H1 (cell line): ENCODE data around the gene SLC47A2. TPM values are rescaled to one million over a fixed set of nuclear protein-coding genes. Genes with fewer than 3 reads are reported as not detected.

Experiments
- CTCF ChIA-PET: fragments of 300-600 bp; sonication (Branson Sonifier 250); formaldehyde crosslinking; loops from one replicate; lab custom pipeline; 2021; ENCODE audit not compliant: partially characterized antibody; lab: Charles Lee
- POLR2A ChIA-PET: fragments of 300-600 bp; sonication (Branson Sonifier 250); formaldehyde crosslinking; loops from one replicate; lab custom pipeline; 2021; ENCODE audit warnings: inconsistent platforms; ENCODE audit not compliant: partially characterized antibody; lab: Charles Lee
- DNase-seq, 2 experiments: peaks; one replicate each; pipeline versions ENCODE4 v3.0.0 to v3.0.0-alpha.2; 2010 to 2022; ENCODE audit warnings: low spot score in 2 of 2, low read depth in 1 of 2, mixed read lengths in 1 of 2
- FAIRE-seq: peaks from 2 replicates; lab custom pipeline; 2011; peaks lifted over from hg19 to GRCh38; lab: Jason Lieb, UNC
- H2AFZ ChIP-seq: 2 replicates; pipeline ENCODE4 v1.8.1; 2012; ENCODE audit warnings: low read length, inconsistent platforms
- H2AK5ac ChIP-seq: 2 replicates; pipeline ENCODE4 v1.6.1; 2013; ENCODE audit warnings: low read depth, low read length
- H2BK120ac ChIP-seq: replicated peaks from 2 replicates; pipeline ENCODE3; 2013; ENCODE audit warnings: low read depth, low read length, inconsistent platforms
- H2BK12ac ChIP-seq: 2 replicates; pipeline ENCODE4 v1.6.1; 2013; ENCODE audit warnings: low read depth, low read length
- H2BK15ac ChIP-seq: 2 replicates; pipeline ENCODE4 v1.6.1; 2013; ENCODE audit warnings: low read length
- H2BK20ac ChIP-seq: 2 replicates; pipeline ENCODE4 v1.6.1; 2013; ENCODE audit warnings: low read length
- H2BK5ac ChIP-seq: 2 replicates; pipeline ENCODE4 v1.6.1; 2013; ENCODE audit warnings: low read depth, low read length
- H3K14ac ChIP-seq: 2 replicates; pipeline ENCODE4 v1.6.1; 2013; ENCODE audit warnings: inconsistent platforms; ENCODE audit not compliant: insufficient read length
- H3K18ac ChIP-seq: 2 replicates; pipeline ENCODE4 v1.6.1; 2013; ENCODE audit warnings: low read length; ENCODE audit errors: extremely low read depth
- H3K23ac ChIP-seq: 2 replicates; pipeline ENCODE4 v1.6.1; 2013; ENCODE audit warnings: inconsistent platforms; ENCODE audit not compliant: insufficient read length
- H3K23me2 ChIP-seq: 2 replicates; pipeline ENCODE4 v1.6.1; 2013; ENCODE audit warnings: low read depth, low read length
- H3K27ac ChIP-seq: 2 replicates; pipeline ENCODE4 v1.6.1; 2011; ENCODE audit warnings: low read depth, low read length, inconsistent platforms
- H3K27me3 ChIP-seq, 4 experiments: replicated peaks in 1 of 4; 1 replicate in 1 of 4; 2 replicates in 3 of 4; pipeline versions ENCODE4 v1.6.1 to v1.8.1; 2011 to 2013; ENCODE audit warnings: low read length in 3 of 4, mild to moderate bottlenecking in 3 of 4, inconsistent platforms in 2 of 4, mixed read lengths in 2 of 4, moderate library complexity in 1 of 4; ENCODE audit not compliant: control insufficient read depth in 3 of 4, insufficient read depth in 3 of 4; ENCODE audit errors: extremely low read depth in 1 of 4
- H3K36me3 ChIP-seq, 4 experiments: 2 replicates each; pipeline versions ENCODE4 v1.6.1 to v1.8.1; 2011 to 2013; ENCODE audit warnings: mild to moderate bottlenecking in 4 of 4, low read length in 3 of 4, moderate library complexity in 2 of 4, control low read depth in 1 of 4, inconsistent platforms in 1 of 4; ENCODE audit not compliant: insufficient read depth in 4 of 4, control insufficient read depth in 2 of 4
- H3K4ac ChIP-seq: replicated peaks from 2 replicates; pipeline ENCODE3; 2013; ENCODE audit warnings: low read length, low read depth, mixed read lengths, inconsistent platforms; ENCODE audit not compliant: insufficient read length
- H3K4me1 ChIP-seq, 4 experiments: replicated peaks in 1 of 4; 1 replicate in 1 of 4; 2 replicates in 3 of 4; pipeline versions ENCODE4 v1.6.1 to v1.8.1; 2011 to 2013; ENCODE audit warnings: low read length in 3 of 4, inconsistent platforms in 2 of 4, mixed read lengths in 1 of 4; ENCODE audit not compliant: insufficient read depth in 4 of 4, control insufficient read depth in 3 of 4
- H3K4me2 ChIP-seq, 2 experiments: 2 replicates each; pipeline versions ENCODE4 v1.6.1 to v1.8.1; 2011 to 2013; ENCODE audit warnings: low read depth in 2 of 2, low read length in 2 of 2, control low read depth in 1 of 2, inconsistent platforms in 1 of 2, mild to moderate bottlenecking in 1 of 2; ENCODE audit not compliant: insufficient read depth in 1 of 2
- H3K4me3 ChIP-seq, 4 experiments: fragments of 200-600, 300-600 bp in 1 of 4; sonication (generic), shearing (Covaris generic), sonication (Bioruptor Twin) in 1 of 4; 2 replicates each; pipeline versions ENCODE4 v1.5.1 to v1.8.1; 2011 to 2016; ENCODE audit warnings: low read length in 4 of 4, low read depth in 3 of 4, control low read depth in 2 of 4, inconsistent platforms in 2 of 4, mild to moderate bottlenecking in 2 of 4, mixed read lengths in 1 of 4, moderate library complexity in 1 of 4; ENCODE audit not compliant: insufficient read depth in 2 of 4; ENCODE audit errors: extremely low read depth in 1 of 4
- H3K56ac ChIP-seq: replicated peaks from 2 replicates; pipeline ENCODE3; 2013; ENCODE audit warnings: low read depth, mild to moderate bottlenecking, mixed read lengths, low read length, inconsistent platforms; ENCODE audit not compliant: insufficient read length
- H3K79me1 ChIP-seq: 2 replicates; pipeline ENCODE4 v1.6.1; 2013; ENCODE audit warnings: low read depth, low read length, control low read depth
- H3K79me2 ChIP-seq, 2 experiments: 2 replicates each; pipeline versions ENCODE4 v1.6.1 to v1.8.1; 2012 to 2013; ENCODE audit warnings: low read length in 2 of 2, mild to moderate bottlenecking in 2 of 2, inconsistent platforms in 1 of 2; ENCODE audit not compliant: insufficient read depth in 2 of 2, control insufficient read depth in 1 of 2
- H3K9ac ChIP-seq, 4 experiments: replicated peaks in 1 of 4; 1 replicate in 1 of 4; 2 replicates in 3 of 4; pipeline versions ENCODE4 v1.6.1 to v1.8.1; 2011 to 2013; ENCODE audit warnings: low read depth in 3 of 4, low read length in 3 of 4, control low read depth in 2 of 4, mild to moderate bottlenecking in 2 of 4, moderate library complexity in 2 of 4, inconsistent platforms in 1 of 4; ENCODE audit errors: extremely low read depth in 1 of 4
- H3K9me3 ChIP-seq, 2 experiments: 2 replicates each; pipeline versions ENCODE4 v1.6.1 to v1.8.1; 2012 to 2013; ENCODE audit warnings: mild to moderate bottlenecking in 2 of 2, moderate library complexity in 2 of 2, control low read depth in 1 of 2, inconsistent platforms in 1 of 2, low read depth in 1 of 2, low read length in 1 of 2, mixed read lengths in 1 of 2; ENCODE audit not compliant: insufficient read depth in 2 of 2
- H4K20me1 ChIP-seq, 2 experiments: replicated peaks in 1 of 2; 2 replicates each; pipeline versions ENCODE3 to v1.8.1; 2011 to 2013; ENCODE audit warnings: inconsistent platforms in 2 of 2, low read length in 2 of 2, mild to moderate bottlenecking in 1 of 2; ENCODE audit not compliant: insufficient read depth in 2 of 2, control insufficient read depth in 1 of 2
- H4K5ac ChIP-seq: 2 replicates; pipeline ENCODE4 v1.6.1; 2013; ENCODE audit warnings: low read length, low read depth, mixed read lengths, inconsistent platforms; ENCODE audit not compliant: insufficient read length
- H4K8ac ChIP-seq: 2 replicates; pipeline ENCODE4 v1.8.0; 2013; ENCODE audit warnings: mild to moderate bottlenecking, moderate library complexity, low read length, inconsistent platforms; ENCODE audit not compliant: insufficient read depth; ENCODE audit errors: extremely low read depth
- H4K91ac ChIP-seq: replicated peaks from 2 replicates; pipeline ENCODE3; 2013; ENCODE audit warnings: low read length, mixed read lengths, inconsistent platforms; ENCODE audit not compliant: insufficient read length
- CREB1 ChIP-seq: IDR thresholded peaks from 2 replicates; pipeline ENCODE4 v1.6.1; 2012; ENCODE audit warnings: inconsistent platforms
- CTBP2 ChIP-seq: IDR thresholded peaks from 2 replicates; pipeline ENCODE4 v1.7.0; 2011; ENCODE audit warnings: borderline replicate concordance, mild to moderate bottlenecking, moderate library complexity, mixed read lengths, low read length; ENCODE audit not compliant: insufficient read depth, insufficient read length
- CTCF ChIP-seq, 3 experiments: IDR thresholded peaks; 1 replicate in 2 of 3; 2 replicates in 1 of 3; pipeline versions ENCODE4 v1.5.1 to v1.6.1; 2011; ENCODE audit warnings: low read length in 3 of 3, mild to moderate bottlenecking in 3 of 3, inconsistent platforms in 2 of 3, low read depth in 1 of 3, moderate library complexity in 1 of 3; ENCODE audit not compliant: insufficient read depth in 1 of 3; ENCODE audit errors: control extremely low read depth in 1 of 3
- HDAC2 ChIP-seq, 2 experiments: fragments of 300-600 bp in 1 of 2; sonication (generic) in 1 of 2; IDR thresholded peaks; 2 replicates each; pipeline ENCODE4 v1.6.1; 2011 to 2012; ENCODE audit warnings: low read depth in 2 of 2, low read length in 2 of 2, mild to moderate bottlenecking in 2 of 2, moderate library complexity in 2 of 2, borderline replicate concordance in 1 of 2, inconsistent platforms in 1 of 2
- RAD21 ChIP-seq, 2 experiments: IDR thresholded peaks in 1 of 2; conservative IDR thresholded peaks in 1 of 2; 2 replicates each; pipeline ENCODE4 v1.6.1; 2011; ENCODE audit warnings: low read depth in 2 of 2, low read length in 2 of 2, improper control_type of control experiment in 1 of 2, inconsistent platforms in 1 of 2, mild to moderate bottlenecking in 1 of 2, moderate library complexity in 1 of 2
- RNF2 ChIP-seq: fragments of 200-900, 300-1000 bp; sonication (generic); IDR thresholded peaks from 2 replicates; pipeline ENCODE4 v1.7.1; 2016; ENCODE audit warnings: borderline replicate concordance, low read depth, mild to moderate bottlenecking, antibody characterized with exemption, low read length; ENCODE audit not compliant: poor library complexity, severe bottlenecking; ENCODE audit errors: missing control alignments
- SAP30 ChIP-seq: fragments of 300-600 bp; sonication (generic); IDR thresholded peaks from 2 replicates; pipeline ENCODE4 v1.7.1; 2012; ENCODE audit warnings: low read length, moderate library complexity, mild to moderate bottlenecking, inconsistent platforms; ENCODE audit not compliant: insufficient read depth, insufficient replicate concordance
- SP4 ChIP-seq: IDR thresholded peaks from 2 replicates; pipeline ENCODE4 v1.6.1; 2012; ENCODE audit warnings: low read length, inconsistent platforms
- SRF ChIP-seq: IDR thresholded peaks from 2 replicates; pipeline ENCODE4 v1.6.1; 2011; ENCODE audit warnings: mild to moderate bottlenecking, low read depth, low read length, moderate library complexity
- TAF1 ChIP-seq: IDR thresholded peaks from 2 replicates; pipeline ENCODE4 v1.6.1; 2011; ENCODE audit warnings: mild to moderate bottlenecking, low read depth, low read length
- WGBS, 2 experiments: shearing (Covaris generic) in 1 of 2; methylation state at CpG; one replicate each; pipeline versions ENCODE4 v1.1.6 to v1.1.7; 2013 to 2015; ENCODE audit warnings: low lambda C conversion rate in 2 of 2, mixed read lengths in 2 of 2, inconsistent platforms in 1 of 2, low coverage in 1 of 2, missing lambda C conversion rate in 1 of 2; ENCODE audit not compliant: insufficient replicate concordance in 2 of 2, insufficient coverage in 1 of 2, insufficient read length in 1 of 2; ENCODE audit errors: extremely low coverage in 1 of 2, missing lambda C conversion rate in 1 of 2; 5-methylcytosine and 5-hydroxymethylcytosine counted together
- polyA plus RNA-seq, 7 experiments: library from polyadenylated mRNA; depleted of rRNA in 3 of 7; stranded (reverse) in 5 of 7; unstranded in 2 of 7; fragments of >200 nt in 5 of 7; fragments of 200-250 nt in 2 of 7; gene quantifications; 1 replicate in 5 of 7; 2 replicates in 1 of 7; 4 replicates in 1 of 7; pipeline versions ENCODE4 v1.2.1 to v1.2.3, GENCODE V29; 2011 to 2013; ENCODE audit warnings: missing spikeins in 2 of 7, mixed read lengths in 2 of 7
- total RNA-seq: library from RNA; stranded (reverse); fragmentation: NEBNext Ultra II Directional; extraction: Animal tissue kit (Norgen Biotek cat#: 25700); gene quantifications from 2 replicates; pipeline ENCODE4 v1.2.1, GENCODE V29; 2021

The SLC47A2 gene
- total and polyA plus RNA-seq, 2 of the 8 experiments (the other 6 are each of a cell fraction or from before 2014, with no cell fraction given) = not detected

- H3K23ac ChIP-seq = no peak overlapping the region
- H2BK120ac ChIP-seq = no peak overlapping the region
- no peak overlapping the region for H2AFZ ChIP-seq
- H3K23me2 ChIP-seq = no peaks in the 10 kb centered on the region
- no peaks in the 10 kb centered on the region for H3K79me1 ChIP-seq
- no peak overlapping the region for H3K56ac ChIP-seq
- no peak overlapping the region for H2BK5ac ChIP-seq
- DNase-seq (no peak), FAIRE-seq (no peak)
- H4K91ac ChIP-seq = no peak overlapping the region
- no peak overlapping the region for H3K4ac ChIP-seq
- H3K27me3 ChIP-seq = no peaks in the 10 kb centered on the region
- H3K9me3 ChIP-seq = no peaks in the 10 kb centered on the region
- no peak overlapping the region for H2BK15ac ChIP-seq
- WGBS, 2 experiments = 76% methylated on average over 16 of the region's 16 CpGs; no CpG with 5 or more reads in 1 of the 2 experiments
- ChIA-PET CTCF (interaction anchor here (0.6 to 8.7 kb wide), 13 partner anchors 8 to 789 kb away, joined by 3 to 56 read pairs (median 3); partner anchors contain the start of gene ALDH3A2), POLR2A (no interaction called here)
- no peak overlapping the region for H3K18ac ChIP-seq
- H4K5ac ChIP-seq = no peak overlapping the region
- no peaks in the 10 kb centered on the region for H4K20me1 ChIP-seq
- H3K36me3 ChIP-seq = no peaks in the 10 kb centered on the region
- peaks cover 0 to 8% (median 0%) of the 10 kb centered on the region in 4 experiments; a peak in 2 of 7 replicates for H3K4me1 ChIP-seq
- no peak overlapping the region for H2BK20ac ChIP-seq
- no peak overlapping the region for H3K9ac ChIP-seq
- no peak overlapping the region for H3K4me3 ChIP-seq
- no peak overlapping the region for H3K14ac ChIP-seq
- H3K4me2 ChIP-seq = no peak overlapping the region
- no peak overlapping the region for H3K27ac ChIP-seq
- no peak overlapping the region for H2BK12ac ChIP-seq
- no peak overlapping the region for H2AK5ac ChIP-seq
- no peaks in the 10 kb centered on the region for H3K79me2 ChIP-seq
- peak overlapping the region; percentile 42 for H4K8ac ChIP-seq
- TF ChIP-seq SP4 (no peak), CTBP2 (no peak), CREB1 (no peak), SRF (no peak), SAP30 (no peak), CTCF (IDR thresholded peaks at IDR 0.05; ENCODE audit: control extremely low read depth in 1 of 3, insufficient read depth in 1 of 3, low read depth in 1 of 3, low read length in 3 of 3) (peak; percentile 49 to 63 (median 63); a peak in 3 of 4 replicates), RNF2 (no peak), HDAC2 (IDR thresholded peaks at IDR 0.05; ENCODE audit: borderline replicate concordance in 1 of 2, low read depth in 2 of 2, low read length in 2 of 2) (no peak), TAF1 (no peak), RAD21 (IDR thresholded peaks at IDR 0.05 in 1 of 2, conservative IDR thresholded peaks at IDR 0.05 in 1 of 2; ENCODE audit: low read depth in 2 of 2, low read length in 2 of 2) (peak; percentile 43 to 44)
Observed at GRCh38 chr17:19713462-19713861, 2.9 kb downstream of the SLC47A2 start.
